ENCODE results near the gene NAA80. TPM values are rescaled to one million over a fixed set of nuclear protein-coding genes. Genes with fewer than 3 reads are reported as not detected.
A peak's percentile ranks its signal among the peaks of the same experiment; 100 is the strongest.

Gene NAA80
- total RNA-seq, 1 donor from 2014 or later: 16.2 TPM

- H3K36me3 Mint-ChIP-seq (ENCODE audit: unreplicated experiment): no peaks in the 10 kb centered on the region
- DNase-seq (ENCODE audit: extremely low spot score, unreplicated experiment): no peak
- no peaks in the 10 kb centered on the region for H3K27me3 Mint-ChIP-seq (ENCODE audit: unreplicated experiment)
- peaks cover 30% of the 10 kb centered on the region for H3K4me1 Mint-ChIP-seq (ENCODE audit: unreplicated experiment)
- no peaks in the 10 kb centered on the region for H3K9me3 Mint-ChIP-seq (ENCODE audit: unreplicated experiment)
- no peak overlapping the region for H3K27ac Mint-ChIP-seq (ENCODE audit: unreplicated experiment)
- H3K4me3 Mint-ChIP-seq (ENCODE audit: unreplicated experiment): no peak overlapping the region
- no peak for TF ChIP-seq CTCF (IDR thresholded peaks at IDR 0.05)
These were observed 43.8 kb upstream of the NAA80 start for GRCh38 chr3:50342813-50343633.

- H3K4me3 Mint-ChIP-seq (ENCODE audit: unreplicated experiment): no peak overlapping the region
- H3K27me3 Mint-ChIP-seq (ENCODE audit: unreplicated experiment): no peaks in the 10 kb centered on the region
- no peak for DNase-seq (ENCODE audit: extremely low spot score, unreplicated experiment)
- TF ChIP-seq CTCF (IDR thresholded peaks at IDR 0.05): no peak
- H3K36me3 Mint-ChIP-seq (ENCODE audit: unreplicated experiment): no peaks in the 10 kb centered on the region
- no peak overlapping the region for H3K27ac Mint-ChIP-seq (ENCODE audit: unreplicated experiment)
- peaks cover 30% of the 10 kb centered on the region for H3K4me1 Mint-ChIP-seq (ENCODE audit: unreplicated experiment)
- no peaks in the 10 kb centered on the region for H3K9me3 Mint-ChIP-seq (ENCODE audit: unreplicated experiment)
These were observed 42.9 kb upstream of the NAA80 start for GRCh38 chr3:50341996-50342650.

- Mint-ChIP-seq H3K4me3 (ENCODE audit: unreplicated experiment) (no peak overlapping the region), H3K9me3 (ENCODE audit: unreplicated experiment) (no peaks in the 10 kb centered on the region), H3K4me1 (ENCODE audit: unreplicated experiment) (peaks cover 30% of the 10 kb centered on the region), H3K27ac (ENCODE audit: unreplicated experiment) (no peak overlapping the region), H3K27me3 (ENCODE audit: unreplicated experiment) (no peaks in the 10 kb centered on the region), H3K36me3 (ENCODE audit: unreplicated experiment) (no peaks in the 10 kb centered on the region)
- no peak for TF ChIP-seq CTCF (IDR thresholded peaks at IDR 0.05)
- DNase-seq (ENCODE audit: extremely low spot score, unreplicated experiment): no peak
These were observed 42.3 kb upstream of the NAA80 start for GRCh38 chr3:50341537-50341936.

GRCh38 chr3:50340448-50341329 lies 41.5 kb upstream of the NAA80 start, which contains the start of gene RASSF1:
Gene RASSF1 (minus strand): TSS chr3:50340836. CDS start chr3:50340805, 31 bp downstream.
- no peaks in the 10 kb centered on the region for H3K36me3 Mint-ChIP-seq (ENCODE audit: unreplicated experiment)

More at GRCh38 chr3:50340448-50341329, 41.5 kb upstream of the NAA80 start, which contains the start of gene RASSF1:
- Mint-ChIP-seq H3K4me1 (ENCODE audit: unreplicated experiment) (peaks cover 35% of the 10 kb centered on the region), H3K9me3 (ENCODE audit: unreplicated experiment) (no peaks in the 10 kb centered on the region), H3K27ac (ENCODE audit: unreplicated experiment) (peak within 1 kb of the TSS; percentile 73), H3K27me3 (ENCODE audit: unreplicated experiment) (no peaks in the 10 kb centered on the region), H3K4me3 (ENCODE audit: unreplicated experiment) (peak within 1 kb of the TSS; percentile 87)
- TF ChIP-seq CTCF (IDR thresholded peaks at IDR 0.05): no peak
- no peak for DNase-seq (ENCODE audit: extremely low spot score, unreplicated experiment)
